ENCODE data around the gene GPC3.

DNA sequence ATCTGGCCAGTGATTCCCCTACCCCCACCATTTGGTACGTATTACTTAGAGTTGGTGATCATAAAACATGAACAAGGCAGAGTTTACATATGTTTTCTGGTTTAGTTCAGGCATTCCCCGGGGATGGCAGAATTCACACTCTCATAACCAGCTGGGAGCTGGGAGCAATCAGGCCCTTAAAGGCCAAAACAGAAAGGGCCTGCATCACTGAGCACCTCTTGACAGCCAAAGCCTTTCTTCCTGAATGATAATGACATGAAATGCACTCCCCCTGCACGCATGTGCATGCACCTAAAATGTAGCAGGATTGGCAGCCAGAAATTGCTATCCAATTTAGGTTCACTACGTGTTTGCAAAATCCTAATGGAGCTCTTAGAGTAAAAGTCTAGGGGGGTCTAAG lies 235.4 kb downstream of the GPC3 start:
- TF ChIP-seq CTCF (IDR thresholded peaks at IDR 0.05) (no peak), EZH2 (IDR thresholded peaks at IDR 0.05) (no peak), EZH2phosphoT487 (IDR thresholded peaks at IDR 0.05) (no peak)
